HepG2 (cell line): ENCODE measurements around the gene FOXA3. TPM values are rescaled to one million over a fixed set of nuclear protein-coding genes. Genes with fewer than 3 reads are reported as not detected.

Source experiments
- EHMT2 ChIP-seq: fragments of 200-600 bp; sonication (generic); IDR thresholded peaks from 2 replicates; pipeline ENCODE4 v1.7.0; 2017; ENCODE audit warnings: antibody characterized with exemption, low read depth, low read length, borderline replicate concordance
- KDM2A ChIP-seq: sonication (generic); formaldehyde crosslinking; IDR thresholded peaks from 2 replicates; pipeline ENCODE4 v1.4.0; 2020; ENCODE audit warnings: low read depth, missing genetic modification reagents, borderline replicate concordance
- MBNL3 ChIP-seq: fragments of 250-450 bp; sonication (Bioruptor Pico); conservative IDR thresholded peaks from 2 replicates; pipeline ENCODE4 v1.8.0; 2022; ENCODE audit warnings: mild to moderate bottlenecking, inconsistent platforms
- PPARG ChIP-seq: conservative IDR thresholded peaks from 2 replicates; pipeline ENCODE4 v1.6.1; 2016; ENCODE audit warnings: missing biosample characterization, missing genetic modification reagents
- SIX4 ChIP-seq: sonication (generic); formaldehyde crosslinking; IDR thresholded peaks from 2 replicates; pipeline ENCODE4 v1.4.0; 2020; ENCODE audit warnings: missing genetic modification reagents
- TAF1 ChIP-seq: sonication (generic); formaldehyde crosslinking; IDR thresholded peaks from 2 replicates; pipeline ENCODE4 v1.4.0; 2020; ENCODE audit warnings: missing genetic modification reagents
- TOPORS ChIP-seq: sonication (generic); formaldehyde crosslinking; IDR thresholded peaks from 2 replicates; pipeline ENCODE4 v1.8.0; 2023; ENCODE audit warnings: mild to moderate bottlenecking, missing genetic modification reagents
- ZNF17 ChIP-seq: sonication (generic); formaldehyde crosslinking; IDR thresholded peaks from 2 replicates; pipeline ENCODE4 v1.5.0; 2020; ENCODE audit warnings: mild to moderate bottlenecking, missing genetic modification reagents
- ZNF180 ChIP-seq: sonication (generic); formaldehyde crosslinking; IDR thresholded peaks from 2 replicates; pipeline ENCODE4 v1.4.0; 2020; ENCODE audit warnings: low read depth, missing genetic modification reagents, borderline replicate concordance
- ZNF205 ChIP-seq: IDR thresholded peaks from 2 replicates; pipeline ENCODE4 v1.6.1; 2018; ENCODE audit warnings: missing biosample characterization, missing genetic modification reagents
- ZNF329 ChIP-seq: sonication (generic); formaldehyde crosslinking; IDR thresholded peaks from 2 replicates; pipeline ENCODE4 v1.9.0; 2021; ENCODE audit warnings: low read depth, mild to moderate bottlenecking, missing genetic modification reagents
- ZNF354B ChIP-seq: sonication (generic); formaldehyde crosslinking; IDR thresholded peaks from 2 replicates; pipeline ENCODE4 v1.8.0; 2022; ENCODE audit warnings: mild to moderate bottlenecking, missing genetic modification reagents
- ZNF562 ChIP-seq: sonication (generic); formaldehyde crosslinking; IDR thresholded peaks from 2 replicates; pipeline ENCODE4 v1.8.0; 2022; ENCODE audit warnings: missing genetic modification reagents, borderline replicate concordance
- ZNF660 ChIP-seq: sonication (generic); formaldehyde crosslinking; IDR thresholded peaks from 2 replicates; pipeline ENCODE4 v1.5.1; 2020; ENCODE audit warnings: mild to moderate bottlenecking, low read depth, missing genetic modification reagents, borderline replicate concordance
- polyA plus RNA-seq, 8 experiments: library from polyadenylated mRNA; depleted of rRNA in 3 of 8; stranded (reverse) in 7 of 8; unstranded in 1 of 8; fragments of >200 nt; fragmentation: Illumina TruSeq in 4 of 8; extraction: Trizol in 4 of 8; gene quantifications; 2 replicates each; pipeline versions ENCODE4 v1.2.1 to v1.2.3, GENCODE V29; 2011 to 2016; ENCODE audit warnings: low read depth in 4 of 8, missing spikeins in 1 of 8, mixed read lengths in 1 of 8; ENCODE audit not compliant: insufficient read depth in 1 of 8
- total RNA-seq, 5 experiments: library from RNA; depleted of rRNA; stranded (reverse); fragments of >200 nt; fragmentation: Illumina TruSeq; extraction: Trizol; gene quantifications; 2 replicates each; pipeline ENCODE4 v1.2.3, GENCODE V29; 2016; ENCODE audit warnings: low read depth in 1 of 5
- TF ChIP-seq, protein P1 (sequence below): sonication (generic); formaldehyde crosslinking; IDR thresholded peaks from 2 replicates; pipeline ENCODE4 v1.4.0; 2020; ENCODE audit warnings: missing genetic modification reagents
- TF ChIP-seq, protein P2 (sequence below): sonication (generic); formaldehyde crosslinking; conservative IDR thresholded peaks from 2 replicates; pipeline ENCODE4 v1.4.0; 2020; ENCODE audit warnings: missing genetic modification reagents
- TF ChIP-seq, protein P3 (sequence below): sonication (generic); formaldehyde crosslinking; IDR thresholded peaks from 2 replicates; pipeline ENCODE4 v1.4.0; 2020; ENCODE audit warnings: mild to moderate bottlenecking, missing genetic modification reagents
- TF ChIP-seq, protein P4 (sequence below): sonication (generic); formaldehyde crosslinking; IDR thresholded peaks from 2 replicates; pipeline ENCODE4 v1.4.0; 2020; ENCODE audit warnings: mild to moderate bottlenecking, missing genetic modification reagents, borderline replicate concordance
- TF ChIP-seq, protein P5 (sequence below): sonication (generic); formaldehyde crosslinking; IDR thresholded peaks from 2 replicates; pipeline ENCODE4 v1.5.0; 2020; ENCODE audit warnings: mild to moderate bottlenecking, missing genetic modification reagents

FOXA3 gene
- total and polyA plus RNA-seq, 2 of the 13 experiments (the other 11 are each of a cell fraction or from before 2014, with no cell fraction given): 29.8 to 47.6 TPM

DNA sequence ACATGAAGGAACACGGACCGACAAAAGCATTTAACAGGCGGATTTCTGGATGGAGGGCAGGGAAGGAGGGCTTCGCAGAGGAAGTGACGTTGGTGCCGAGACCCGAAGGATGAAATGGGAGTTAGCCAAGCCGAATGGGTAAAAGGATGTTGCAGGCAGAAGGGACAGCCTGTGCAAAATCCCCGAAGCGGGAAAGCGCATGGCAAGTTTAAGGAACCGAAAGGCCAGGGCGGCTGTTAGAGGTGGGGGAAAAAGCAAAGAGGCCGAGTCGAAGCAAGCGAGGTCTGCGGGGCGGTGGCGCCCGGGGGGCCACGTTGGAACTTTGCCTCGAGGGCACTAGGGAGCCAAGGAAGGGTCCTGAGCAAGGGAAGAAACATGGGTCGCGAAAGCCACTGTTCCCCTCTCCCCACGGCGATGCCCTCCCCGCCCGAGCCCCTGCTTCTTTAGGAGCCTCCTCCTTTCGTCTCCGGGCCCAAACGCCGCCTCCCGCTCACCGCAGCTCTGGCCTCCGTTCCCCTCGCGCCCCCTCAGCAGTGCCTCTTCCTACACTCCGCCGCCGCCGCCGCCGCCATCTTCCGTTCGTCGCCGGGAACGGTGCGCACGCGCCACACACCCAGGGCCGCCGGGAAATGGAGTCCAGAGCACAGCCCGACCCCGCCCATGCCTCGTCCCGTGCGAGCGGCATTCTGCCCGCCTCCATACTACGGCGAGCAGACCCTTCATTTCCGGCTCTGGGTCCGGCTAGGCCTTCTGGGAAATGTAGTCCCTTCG is 1.4 kb upstream of the FOXA3 start, which contains the start of gene SYMPK (continued):
- peak; percentile 89 for TF ChIP-seq ZNF205 (CRISPR knock-in tag)
- peak; percentile 95 for TF ChIP-seq TAF1 (CRISPR knock-in tag)
- TF ChIP-seq ZNF562 (CRISPR knock-in tag): no peak
- TF ChIP-seq, protein P1, sequence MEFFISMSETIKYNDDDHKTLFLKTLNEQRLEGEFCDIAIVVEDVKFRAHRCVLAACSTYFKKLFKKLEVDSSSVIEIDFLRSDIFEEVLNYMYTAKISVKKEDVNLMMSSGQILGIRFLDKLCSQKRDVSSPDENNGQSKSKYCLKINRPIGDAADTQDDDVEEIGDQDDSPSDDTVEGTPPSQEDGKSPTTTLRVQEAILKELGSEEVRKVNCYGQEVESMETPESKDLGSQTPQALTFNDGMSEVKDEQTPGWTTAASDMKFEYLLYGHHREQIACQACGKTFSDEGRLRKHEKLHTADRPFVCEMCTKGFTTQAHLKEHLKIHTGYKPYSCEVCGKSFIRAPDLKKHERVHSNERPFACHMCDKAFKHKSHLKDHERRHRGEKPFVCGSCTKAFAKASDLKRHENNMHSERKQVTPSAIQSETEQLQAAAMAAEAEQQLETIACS (CRISPR knock-in tag): no peak
- no peak for TF ChIP-seq ZNF660 (CRISPR knock-in tag)
- TF ChIP-seq ZNF180 (CRISPR knock-in tag): 0 out of 2 replicates have a peak, but pooled peaks have one; percentile 67
- 0 out of 2 replicates have a peak, but pooled peaks have one; percentile 15 for TF ChIP-seq PPARG (CRISPR knock-in tag)
- TF ChIP-seq ZNF17: no peak
- 0 out of 2 replicates have a peak, but pooled peaks have one; percentile 26 for TF ChIP-seq ZNF329
- TF ChIP-seq, protein P2, sequence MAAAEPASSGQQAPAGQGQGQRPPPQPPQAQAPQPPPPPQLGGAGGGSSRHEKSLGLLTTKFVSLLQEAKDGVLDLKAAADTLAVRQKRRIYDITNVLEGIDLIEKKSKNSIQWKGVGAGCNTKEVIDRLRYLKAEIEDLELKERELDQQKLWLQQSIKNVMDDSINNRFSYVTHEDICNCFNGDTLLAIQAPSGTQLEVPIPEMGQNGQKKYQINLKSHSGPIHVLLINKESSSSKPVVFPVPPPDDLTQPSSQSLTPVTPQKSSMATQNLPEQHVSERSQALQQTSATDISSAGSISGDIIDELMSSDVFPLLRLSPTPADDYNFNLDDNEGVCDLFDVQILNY (CRISPR knock-in tag): no peak
- TF ChIP-seq MBNL3: no peak
- TF ChIP-seq, protein P3, sequence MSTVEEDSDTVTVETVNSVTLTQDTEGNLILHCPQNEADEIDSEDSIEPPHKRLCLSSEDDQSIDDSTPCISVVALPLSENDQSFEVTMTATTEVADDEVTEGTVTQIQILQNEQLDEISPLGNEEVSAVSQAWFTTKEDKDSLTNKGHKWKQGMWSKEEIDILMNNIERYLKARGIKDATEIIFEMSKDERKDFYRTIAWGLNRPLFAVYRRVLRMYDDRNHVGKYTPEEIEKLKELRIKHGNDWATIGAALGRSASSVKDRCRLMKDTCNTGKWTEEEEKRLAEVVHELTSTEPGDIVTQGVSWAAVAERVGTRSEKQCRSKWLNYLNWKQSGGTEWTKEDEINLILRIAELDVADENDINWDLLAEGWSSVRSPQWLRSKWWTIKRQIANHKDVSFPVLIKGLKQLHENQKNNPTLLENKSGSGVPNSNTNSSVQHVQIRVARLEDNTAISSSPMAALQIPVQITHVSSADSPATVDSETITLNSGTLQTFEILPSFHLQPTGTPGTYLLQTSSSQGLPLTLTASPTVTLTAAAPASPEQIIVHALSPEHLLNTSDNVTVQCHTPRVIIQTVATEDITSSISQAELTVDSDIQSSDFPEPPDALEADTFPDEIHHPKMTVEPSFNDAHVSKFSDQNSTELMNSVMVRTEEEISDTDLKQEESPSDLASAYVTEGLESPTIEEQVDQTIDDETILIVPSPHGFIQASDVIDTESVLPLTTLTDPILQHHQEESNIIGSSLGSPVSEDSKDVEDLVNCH (CRISPR knock-in tag): no peak
- no peak for TF ChIP-seq SIX4
- TF ChIP-seq TOPORS (CRISPR knock-in tag): no peak; the same call in 1 of the 2 replicates
- TF ChIP-seq, protein P4, sequence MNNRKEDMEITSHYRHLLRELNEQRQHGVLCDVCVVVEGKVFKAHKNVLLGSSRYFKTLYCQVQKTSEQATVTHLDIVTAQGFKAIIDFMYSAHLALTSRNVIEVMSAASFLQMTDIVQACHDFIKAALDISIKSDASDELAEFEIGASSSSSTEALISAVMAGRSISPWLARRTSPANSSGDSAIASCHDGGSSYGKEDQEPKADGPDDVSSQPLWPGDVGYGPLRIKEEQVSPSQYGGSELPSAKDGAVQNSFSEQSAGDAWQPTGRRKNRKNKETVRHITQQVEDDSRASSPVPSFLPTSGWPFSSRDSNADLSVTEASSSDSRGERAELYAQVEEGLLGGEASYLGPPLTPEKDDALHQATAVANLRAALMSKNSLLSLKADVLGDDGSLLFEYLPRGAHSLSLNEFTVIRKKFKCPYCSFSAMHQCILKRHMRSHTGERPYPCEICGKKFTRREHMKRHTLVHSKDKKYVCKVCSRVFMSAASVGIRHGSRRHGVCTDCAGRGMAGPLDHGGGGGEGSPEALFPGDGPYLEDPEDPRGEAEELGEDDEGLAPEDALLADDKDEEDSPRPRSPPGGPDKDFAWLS (CRISPR knock-in tag): no peak
- TF ChIP-seq KDM2A (CRISPR knock-in tag): peak; percentile 57; the same call in 1 of the 2 replicates
- TF ChIP-seq ZNF354B (CRISPR knock-in tag): no peak
- TF ChIP-seq EHMT2: no peak
- TF ChIP-seq, protein P5, sequence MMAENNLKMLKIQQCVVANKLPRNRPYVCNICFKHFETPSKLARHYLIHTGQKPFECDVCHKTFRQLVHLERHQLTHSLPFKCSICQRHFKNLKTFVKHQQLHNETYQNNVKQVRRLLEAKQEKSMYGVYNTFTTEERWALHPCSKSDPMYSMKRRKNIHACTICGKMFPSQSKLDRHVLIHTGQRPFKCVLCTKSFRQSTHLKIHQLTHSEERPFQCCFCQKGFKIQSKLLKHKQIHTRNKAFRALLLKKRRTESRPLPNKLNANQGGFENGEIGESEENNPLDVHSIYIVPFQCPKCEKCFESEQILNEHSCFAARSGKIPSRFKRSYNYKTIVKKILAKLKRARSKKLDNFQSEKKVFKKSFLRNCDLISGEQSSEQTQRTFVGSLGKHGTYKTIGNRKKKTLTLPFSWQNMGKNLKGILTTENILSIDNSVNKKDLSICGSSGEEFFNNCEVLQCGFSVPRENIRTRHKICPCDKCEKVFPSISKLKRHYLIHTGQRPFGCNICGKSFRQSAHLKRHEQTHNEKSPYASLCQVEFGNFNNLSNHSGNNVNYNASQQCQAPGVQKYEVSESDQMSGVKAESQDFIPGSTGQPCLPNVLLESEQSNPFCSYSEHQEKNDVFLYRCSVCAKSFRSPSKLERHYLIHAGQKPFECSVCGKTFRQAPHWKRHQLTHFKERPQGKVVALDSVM (CRISPR knock-in tag): 0 out of 2 replicates have a peak, but pooled peaks have one; percentile 4
